Measurements from ENCODE around the gene RSU1. TPM values are rescaled to one million over a fixed set of nuclear protein-coding genes. Genes with fewer than 3 reads are reported as not detected.

RSU1 gene
- polyA plus RNA-seq, 4 donors, result 19.2 to 37.0 (median 21.7) TPM

GRCh38 chr10:16819436-16819835 lies 2.2 kb upstream of the RSU1 start:
- 55 to 81% (median 74%) methylated on average over 3 of the region's 3 CpGs for WGBS, 3 donors
- Histone ChIP-seq H3K36me3 (ENCODE audit: control insufficient read depth in 3 of 3, insufficient read depth in 2 of 3, low read depth in 1 of 3, low read length in 3 of 3) (peaks cover 0 to 10% (median 0%) of the 10 kb centered on the region in 3 donors), H3K27me3 (ENCODE audit: control insufficient read depth in 3 of 3, insufficient read depth in 3 of 3, low read length in 3 of 3) (peaks cover 0 to 7% (median 0%) of the 10 kb centered on the region in 3 donors), H3K4me1 (ENCODE audit: control insufficient read depth in 3 of 3, insufficient read depth in 2 of 3, low read depth in 1 of 3, low read length in 2 of 3) (peaks cover 0 to 4% (median 3%) of the 10 kb centered on the region in 3 donors), H3K9me3 (ENCODE audit: control insufficient read depth in 2 of 2, insufficient read depth in 1 of 2, low read depth in 1 of 2, low read length in 1 of 2) (peaks cover 0 to 16% of the 10 kb centered on the region in 2 donors), H3K4me3 (ENCODE audit: low read depth in 1 of 3, low read length in 3 of 3) (no peak overlapping the region), H3K27ac (ENCODE audit: low read depth in 1 of 3, low read length in 2 of 3) (no peak overlapping the region)
- no peak for DNase-seq
- FAIRE-seq, result no peak

- Histone ChIP-seq H3K4me3 (ENCODE audit: low read depth in 1 of 3, low read length in 3 of 3) (no peak overlapping the region), H3K36me3 (ENCODE audit: control insufficient read depth in 3 of 3, insufficient read depth in 2 of 3, low read depth in 1 of 3, low read length in 3 of 3) (peaks cover 0 to 14% (median 0%) of the 10 kb centered on the region in 3 donors), H3K27ac (ENCODE audit: low read depth in 1 of 3, low read length in 2 of 3) (no peak overlapping the region), H3K27me3 (ENCODE audit: control insufficient read depth in 3 of 3, insufficient read depth in 3 of 3, low read length in 3 of 3) (peaks cover 0 to 7% (median 0%) of the 10 kb centered on the region in 3 donors), H3K4me1 (ENCODE audit: control insufficient read depth in 3 of 3, insufficient read depth in 2 of 3, low read depth in 1 of 3, low read length in 2 of 3) (peaks cover 0 to 4% (median 3%) of the 10 kb centered on the region in 3 donors), H3K9me3 (ENCODE audit: control insufficient read depth in 2 of 2, insufficient read depth in 1 of 2, low read depth in 1 of 2, low read length in 1 of 2) (peaks cover 0 to 16% of the 10 kb centered on the region in 2 donors)
- DNase-seq (no peak), FAIRE-seq (no peak)
- 74 to 86% (median 77%) methylated on average over 6 of the region's 6 CpGs for WGBS, 3 donors
Measured at GRCh38 chr10:16819026-16819425, 1.8 kb upstream of the RSU1 start.

DNA sequence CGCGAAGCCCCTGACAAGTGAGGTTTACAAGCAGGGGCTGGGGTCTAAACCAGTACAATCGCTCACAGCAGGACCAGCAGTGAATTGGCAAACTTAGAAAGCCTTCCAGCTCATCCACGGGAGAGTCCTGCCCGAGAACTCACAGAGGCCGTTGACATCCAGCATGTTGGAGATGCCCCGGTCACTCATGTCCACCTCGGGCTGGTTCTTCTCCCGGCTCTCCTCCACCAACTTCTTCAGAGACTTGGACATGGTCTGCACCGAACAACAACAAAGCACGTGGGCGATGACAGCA lies 447 bp downstream of the RSU1 start:
- FAIRE-seq (no peak), DNase-seq (no peak)
- Histone ChIP-seq H3K27me3 (ENCODE audit: control insufficient read depth in 3 of 3, insufficient read depth in 3 of 3, low read length in 3 of 3) (peaks cover 0 to 7% (median 0%) of the 10 kb centered on the region in 3 donors), H3K4me1 (ENCODE audit: control insufficient read depth in 3 of 3, insufficient read depth in 2 of 3, low read depth in 1 of 3, low read length in 2 of 3) (peaks cover 0 to 4% (median 3%) of the 10 kb centered on the region in 3 donors), H3K36me3 (ENCODE audit: control insufficient read depth in 3 of 3, insufficient read depth in 2 of 3, low read depth in 1 of 3, low read length in 3 of 3) (peaks cover 0 to 8% (median 0%) of the 10 kb centered on the region in 3 donors), H3K9me3 (ENCODE audit: control insufficient read depth in 2 of 2, insufficient read depth in 1 of 2, low read depth in 1 of 2, low read length in 1 of 2) (peaks cover 0 to 2% of the 10 kb centered on the region in 2 donors), H3K27ac (ENCODE audit: low read depth in 1 of 3, low read length in 2 of 3) (peak overlapping the region; percentile 59 to 81 (median 66)), H3K4me3 (ENCODE audit: low read depth in 1 of 3, low read length in 3 of 3) (peak overlapping the region; percentile 52 to 89 (median 79))
- WGBS, 3 donors, result 4 to 8% (median 5%) methylated on average over 12 of the region's 12 CpGs

DNA sequence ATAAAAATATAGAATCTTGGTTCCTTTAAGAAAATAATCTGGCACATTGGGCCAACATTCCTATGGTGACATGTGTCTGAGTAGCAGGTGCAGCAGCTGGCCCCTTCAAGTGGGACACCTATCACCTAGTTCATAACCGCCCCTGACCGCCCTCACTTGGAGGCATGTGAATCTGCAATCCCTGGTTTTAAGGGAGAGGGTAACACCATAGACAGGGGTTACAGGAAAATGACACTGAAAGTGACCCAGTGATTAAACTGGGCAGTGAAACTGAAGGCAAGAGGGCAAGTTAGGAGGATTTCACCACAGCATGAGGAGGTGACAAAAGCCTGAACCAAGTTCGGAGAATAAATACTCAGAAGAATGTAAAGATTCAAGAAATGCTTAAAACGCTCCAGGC lies 1.1 kb downstream of the RSU1 start:
- Histone ChIP-seq H3K4me1 (ENCODE audit: control insufficient read depth in 3 of 3, insufficient read depth in 2 of 3, low read depth in 1 of 3, low read length in 2 of 3) (peaks cover 0 to 4% (median 3%) of the 10 kb centered on the region in 3 donors), H3K36me3 (ENCODE audit: control insufficient read depth in 3 of 3, insufficient read depth in 2 of 3, low read depth in 1 of 3, low read length in 3 of 3) (peaks cover 0 to 8% (median 0%) of the 10 kb centered on the region in 3 donors), H3K27me3 (ENCODE audit: control insufficient read depth in 3 of 3, insufficient read depth in 3 of 3, low read length in 3 of 3) (peaks cover 0 to 7% (median 0%) of the 10 kb centered on the region in 3 donors), H3K9me3 (ENCODE audit: control insufficient read depth in 2 of 2, insufficient read depth in 1 of 2, low read depth in 1 of 2, low read length in 1 of 2) (no peaks in the 10 kb centered on the region), H3K27ac (ENCODE audit: low read depth in 1 of 3, low read length in 2 of 3) (no peak overlapping the region), H3K4me3 (ENCODE audit: low read depth in 1 of 3, low read length in 3 of 3) (peak overlapping the region in 1 of 3 donors; percentile 79)
- FAIRE-seq, result no peak
- DNase-seq, result peak in 1 of 2 donors; percentile 16
- 60 to 78% (median 62%) methylated on average over 4 of the region's 4 CpGs for WGBS, 3 donors

DNA sequence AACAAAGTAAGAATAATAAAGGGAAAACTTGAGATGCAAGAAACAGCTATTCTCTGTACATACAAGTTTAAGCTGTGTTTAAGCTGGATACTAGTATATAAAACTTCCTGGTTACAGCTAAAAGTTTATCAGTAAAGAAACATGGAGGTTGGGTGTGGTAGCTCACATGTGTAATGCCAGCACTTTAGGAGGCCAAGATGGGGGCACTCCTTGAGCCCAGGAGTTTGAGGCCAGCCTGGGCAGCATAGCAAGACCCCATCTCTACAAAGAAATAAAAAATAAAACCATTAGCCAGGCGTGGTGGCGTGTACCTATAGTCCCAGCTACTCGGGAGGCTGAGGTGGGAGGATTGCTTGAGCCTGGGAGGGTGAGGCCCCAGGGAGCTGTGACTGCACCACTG lies 3.2 kb downstream of the RSU1 start:
- Histone ChIP-seq H3K36me3 (ENCODE audit: control insufficient read depth in 3 of 3, insufficient read depth in 2 of 3, low read depth in 1 of 3, low read length in 3 of 3) (peaks cover 0 to 8% (median 0%) of the 10 kb centered on the region in 3 donors), H3K27me3 (ENCODE audit: control insufficient read depth in 3 of 3, insufficient read depth in 3 of 3, low read length in 3 of 3) (peaks cover 0 to 2% (median 0%) of the 10 kb centered on the region in 3 donors), H3K4me3 (ENCODE audit: low read depth in 1 of 3, low read length in 3 of 3) (no peak overlapping the region), H3K27ac (ENCODE audit: low read depth in 1 of 3, low read length in 2 of 3) (no peak overlapping the region), H3K9me3 (ENCODE audit: control insufficient read depth in 2 of 2, insufficient read depth in 1 of 2, low read depth in 1 of 2, low read length in 1 of 2) (no peaks in the 10 kb centered on the region), H3K4me1 (ENCODE audit: control insufficient read depth in 3 of 3, insufficient read depth in 2 of 3, low read depth in 1 of 3, low read length in 2 of 3) (peaks cover 0 to 4% (median 3%) of the 10 kb centered on the region in 3 donors)
- WGBS, 3 donors, result 96 to 100% (median 98%) methylated on average over 3 of the region's 3 CpGs
- no peak for DNase-seq
- FAIRE-seq, result no peak

- Histone ChIP-seq H3K36me3 (ENCODE audit: control insufficient read depth in 3 of 3, insufficient read depth in 2 of 3, low read depth in 1 of 3, low read length in 3 of 3) (peaks cover 0 to 8% (median 0%) of the 10 kb centered on the region in 3 donors), H3K9me3 (ENCODE audit: control insufficient read depth in 2 of 2, insufficient read depth in 1 of 2, low read depth in 1 of 2, low read length in 1 of 2) (no peaks in the 10 kb centered on the region), H3K4me3 (ENCODE audit: low read depth in 1 of 3, low read length in 3 of 3) (no peak overlapping the region), H3K4me1 (ENCODE audit: control insufficient read depth in 3 of 3, insufficient read depth in 2 of 3, low read depth in 1 of 3, low read length in 2 of 3) (peaks cover 0 to 4% (median 3%) of the 10 kb centered on the region in 3 donors), H3K27ac (ENCODE audit: low read depth in 1 of 3, low read length in 2 of 3) (no peak overlapping the region), H3K27me3 (ENCODE audit: control insufficient read depth in 3 of 3, insufficient read depth in 3 of 3, low read length in 3 of 3) (no peaks in the 10 kb centered on the region)
- no peak for FAIRE-seq
- 68 to 87% (median 84%) methylated on average over 4 of the region's 4 CpGs for WGBS, 3 donors
- DNase-seq, result no peak
Measured at GRCh38 chr10:16812676-16813075, 4.5 kb downstream of the RSU1 start.

DNA sequence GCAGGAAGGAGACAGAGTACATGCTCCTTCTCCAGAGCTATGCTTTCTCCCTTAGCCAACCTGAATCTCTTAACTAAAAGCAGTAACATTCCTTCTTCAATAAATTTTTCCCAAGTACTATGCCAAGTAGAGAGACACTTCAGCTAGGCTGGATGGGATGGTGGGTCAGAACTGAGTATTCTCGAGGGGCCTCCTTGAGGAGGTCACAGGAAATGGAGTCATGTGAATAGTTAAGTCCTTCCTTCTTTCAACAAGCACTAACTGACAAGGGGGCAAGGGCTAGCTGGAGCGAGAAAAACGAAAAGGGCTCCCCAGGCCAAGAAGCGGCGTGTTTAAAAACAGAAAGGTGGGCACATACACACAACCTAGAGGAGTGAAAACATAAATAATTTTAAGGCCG lies 5.5 kb downstream of the RSU1 start:
- DNase-seq, result no peak
- 85 to 94% (median 90%) methylated on average over 6 of the region's 6 CpGs for WGBS, 3 donors
- H3K27me3 ChIP-seq (ENCODE audit: control insufficient read depth in 3 of 3, insufficient read depth in 3 of 3, low read length in 3 of 3), result no peaks in the 10 kb centered on the region

DNA sequence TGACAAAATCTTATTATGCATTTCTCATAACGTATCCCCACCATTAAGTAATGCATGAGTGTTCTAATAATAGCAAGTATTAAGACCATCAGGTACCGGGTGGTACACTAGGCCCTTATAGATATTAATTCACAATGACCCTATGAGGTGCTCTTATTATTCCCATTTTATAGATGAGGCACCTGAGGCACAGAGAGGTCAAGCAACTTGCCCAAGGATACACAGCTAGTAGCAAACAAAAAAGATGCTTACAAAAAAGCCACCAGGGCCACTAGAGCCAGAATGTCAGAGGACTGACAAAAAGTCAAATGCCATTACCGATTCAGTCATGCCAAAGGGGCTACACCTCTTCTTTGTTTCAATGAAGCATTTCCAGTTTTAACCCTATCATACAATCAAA lies 5.9 kb downstream of the RSU1 start:
- FAIRE-seq (no peak), DNase-seq (no peak)
- peaks cover 0 to 8% (median 0%) of the 10 kb centered on the region in 3 donors for H3K36me3 ChIP-seq (ENCODE audit: control insufficient read depth in 3 of 3, insufficient read depth in 2 of 3, low read depth in 1 of 3, low read length in 3 of 3)
- 73 to 90% (median 86%) methylated on average over 3 of the region's 3 CpGs for WGBS, 3 donors
- H3K4me3 ChIP-seq (ENCODE audit: low read depth in 1 of 3, low read length in 3 of 3), result no peak overlapping the region
- H3K4me1 ChIP-seq (ENCODE audit: control insufficient read depth in 3 of 3, insufficient read depth in 2 of 3, low read depth in 1 of 3, low read length in 2 of 3), result peaks cover 0 to 2% (median 0%) of the 10 kb centered on the region in 3 donors
- no peak overlapping the region for H3K27ac ChIP-seq (ENCODE audit: low read depth in 1 of 3, low read length in 2 of 3)
- no peaks in the 10 kb centered on the region for H3K9me3 ChIP-seq (ENCODE audit: control insufficient read depth in 2 of 2, insufficient read depth in 1 of 2, low read depth in 1 of 2, low read length in 1 of 2)
- no peaks in the 10 kb centered on the region for H3K27me3 ChIP-seq (ENCODE audit: control insufficient read depth in 3 of 3, insufficient read depth in 3 of 3, low read length in 3 of 3)

More for the DNA sequence above, 5.5 kb downstream of the RSU1 start:
- peaks cover 0 to 4% (median 3%) of the 10 kb centered on the region in 3 donors for H3K4me1 ChIP-seq (ENCODE audit: control insufficient read depth in 3 of 3, insufficient read depth in 2 of 3, low read depth in 1 of 3, low read length in 2 of 3)
- no peak overlapping the region for H3K27ac ChIP-seq (ENCODE audit: low read depth in 1 of 3, low read length in 2 of 3)
- H3K36me3 ChIP-seq (ENCODE audit: control insufficient read depth in 3 of 3, insufficient read depth in 2 of 3, low read depth in 1 of 3, low read length in 3 of 3), result peaks cover 0 to 8% (median 0%) of the 10 kb centered on the region in 3 donors
- FAIRE-seq, result no peak
- no peak overlapping the region for H3K4me3 ChIP-seq (ENCODE audit: low read depth in 1 of 3, low read length in 3 of 3)
- no peaks in the 10 kb centered on the region for H3K9me3 ChIP-seq (ENCODE audit: control insufficient read depth in 2 of 2, insufficient read depth in 1 of 2, low read depth in 1 of 2, low read length in 1 of 2)
